ENCODE results near the gene ADGRD2. TPM values are rescaled to one million over a fixed set of nuclear protein-coding genes. Genes with fewer than 3 reads are reported as not detected.
A peak's percentile ranks its signal among the peaks of the same experiment; 100 is the strongest.

The ADGRD2 gene
- total and polyA plus RNA-seq, 2 of the 13 experiments (the other 11 are each of a cell fraction or from before 2014, with no cell fraction given): not detected

DNA sequence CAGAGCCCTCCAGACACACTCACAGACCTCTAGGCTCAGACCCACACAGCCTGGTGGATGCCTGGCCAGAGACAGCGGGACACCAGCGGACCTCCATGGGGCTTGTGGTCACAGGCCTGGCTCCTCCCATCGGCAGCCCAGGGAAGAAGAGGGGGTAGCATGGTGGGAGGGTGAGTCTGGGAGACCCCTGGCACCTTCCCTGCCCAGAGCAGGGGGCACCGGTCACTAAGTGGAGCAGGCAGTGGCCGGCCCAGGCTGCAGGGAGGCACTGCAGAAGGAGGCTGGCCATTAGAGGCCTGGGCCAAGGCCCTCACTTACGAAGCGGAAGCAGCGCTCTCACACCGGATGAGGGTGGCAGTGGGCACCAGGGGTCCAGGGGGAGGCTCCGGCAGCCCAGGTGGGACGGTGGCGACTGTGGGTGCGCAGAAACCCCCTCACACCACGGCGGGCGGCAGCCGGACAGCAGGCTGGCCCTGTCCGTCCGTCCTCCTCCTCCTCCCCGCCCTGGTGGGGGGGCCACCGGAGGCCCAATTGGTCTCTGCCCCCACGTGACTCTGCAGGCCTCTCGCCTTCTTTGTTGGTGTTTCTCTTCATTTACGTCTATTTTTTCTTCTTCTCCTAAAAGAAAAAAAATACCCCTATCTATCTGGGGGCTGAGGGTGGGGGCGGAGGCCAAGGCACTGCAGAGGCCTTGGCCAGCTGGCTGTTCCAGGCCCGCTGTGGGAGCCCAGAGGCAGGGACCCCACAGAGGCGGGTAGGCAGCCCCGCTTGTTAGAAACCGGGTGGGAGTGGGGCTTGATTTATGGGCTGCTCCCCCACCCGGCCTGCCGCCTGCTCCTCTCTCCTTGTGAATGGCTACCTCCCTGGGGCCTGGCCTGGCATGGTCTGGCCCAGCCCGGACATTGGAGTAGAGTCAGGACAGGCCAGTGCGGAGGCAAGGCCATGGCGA is 57.0 kb downstream of the ADGRD2 start, which contains the start of gene NR5A1 (continued):
- TF ChIP-seq, protein P1, sequence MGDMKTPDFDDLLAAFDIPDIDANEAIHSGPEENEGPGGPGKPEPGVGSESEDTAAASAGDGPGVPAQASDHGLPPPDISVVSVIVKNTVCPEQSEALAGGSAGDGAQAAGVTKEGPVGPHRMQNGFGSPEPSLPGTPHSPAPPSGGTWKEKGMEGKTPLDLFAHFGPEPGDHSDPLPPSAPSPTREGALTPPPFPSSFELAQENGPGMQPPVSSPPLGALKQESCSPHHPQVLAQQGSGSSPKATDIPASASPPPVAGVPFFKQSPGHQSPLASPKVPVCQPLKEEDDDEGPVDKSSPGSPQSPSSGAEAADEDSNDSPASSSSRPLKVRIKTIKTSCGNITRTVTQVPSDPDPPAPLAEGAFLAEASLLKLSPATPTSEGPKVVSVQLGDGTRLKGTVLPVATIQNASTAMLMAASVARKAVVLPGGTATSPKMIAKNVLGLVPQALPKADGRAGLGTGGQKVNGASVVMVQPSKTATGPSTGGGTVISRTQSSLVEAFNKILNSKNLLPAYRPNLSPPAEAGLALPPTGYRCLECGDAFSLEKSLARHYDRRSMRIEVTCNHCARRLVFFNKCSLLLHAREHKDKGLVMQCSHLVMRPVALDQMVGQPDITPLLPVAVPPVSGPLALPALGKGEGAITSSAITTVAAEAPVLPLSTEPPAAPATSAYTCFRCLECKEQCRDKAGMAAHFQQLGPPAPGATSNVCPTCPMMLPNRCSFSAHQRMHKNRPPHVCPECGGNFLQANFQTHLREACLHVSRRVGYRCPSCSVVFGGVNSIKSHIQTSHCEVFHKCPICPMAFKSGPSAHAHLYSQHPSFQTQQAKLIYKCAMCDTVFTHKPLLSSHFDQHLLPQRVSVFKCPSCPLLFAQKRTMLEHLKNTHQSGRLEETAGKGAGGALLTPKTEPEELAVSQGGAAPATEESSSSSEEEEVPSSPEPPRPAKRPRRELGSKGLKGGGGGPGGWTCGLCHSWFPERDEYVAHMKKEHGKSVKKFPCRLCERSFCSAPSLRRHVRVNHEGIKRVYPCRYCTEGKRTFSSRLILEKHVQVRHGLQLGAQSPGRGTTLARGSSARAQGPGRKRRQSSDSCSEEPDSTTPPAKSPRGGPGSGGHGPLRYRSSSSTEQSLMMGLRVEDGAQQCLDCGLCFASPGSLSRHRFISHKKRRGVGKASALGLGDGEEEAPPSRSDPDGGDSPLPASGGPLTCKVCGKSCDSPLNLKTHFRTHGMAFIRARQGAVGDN (CRISPR knock-in tag; IDR thresholded peaks at IDR 0.05): peak; percentile 91
- TF ChIP-seq MAFF (IDR thresholded peaks at IDR 0.05; ENCODE audit: low read depth, low read length): no peak
- peak; percentile 13; the same call in 1 of the 2 replicates for TF ChIP-seq ZNF138 (CRISPR knock-in tag; IDR thresholded peaks at IDR 0.05; ENCODE audit: low read depth)
- no peak for TF ChIP-seq SMARCE1 (IDR thresholded peaks at IDR 0.05; ENCODE audit: borderline replicate concordance)
- TF ChIP-seq SALL1 (CRISPR knock-in tag; IDR thresholded peaks at IDR 0.05): peak; percentile 49; the same call in 1 of the 2 replicates
- no peak for TF ChIP-seq RBAK (CRISPR knock-in tag; IDR thresholded peaks at IDR 0.05)
- TF ChIP-seq GATA4 (IDR thresholded peaks at IDR 0.05; ENCODE audit: borderline replicate concordance, low read depth): no peak; the same call in 1 of the 2 replicates
- TF ChIP-seq, protein P2, sequence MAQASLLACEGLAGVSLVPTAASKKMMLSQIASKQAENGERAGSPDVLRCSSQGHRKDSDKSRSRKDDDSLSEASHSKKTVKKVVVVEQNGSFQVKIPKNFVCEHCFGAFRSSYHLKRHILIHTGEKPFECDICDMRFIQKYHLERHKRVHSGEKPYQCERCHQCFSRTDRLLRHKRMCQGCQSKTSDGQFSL (CRISPR knock-in tag; IDR thresholded peaks at IDR 0.05): peak; percentile 99
- TF ChIP-seq, protein P3, sequence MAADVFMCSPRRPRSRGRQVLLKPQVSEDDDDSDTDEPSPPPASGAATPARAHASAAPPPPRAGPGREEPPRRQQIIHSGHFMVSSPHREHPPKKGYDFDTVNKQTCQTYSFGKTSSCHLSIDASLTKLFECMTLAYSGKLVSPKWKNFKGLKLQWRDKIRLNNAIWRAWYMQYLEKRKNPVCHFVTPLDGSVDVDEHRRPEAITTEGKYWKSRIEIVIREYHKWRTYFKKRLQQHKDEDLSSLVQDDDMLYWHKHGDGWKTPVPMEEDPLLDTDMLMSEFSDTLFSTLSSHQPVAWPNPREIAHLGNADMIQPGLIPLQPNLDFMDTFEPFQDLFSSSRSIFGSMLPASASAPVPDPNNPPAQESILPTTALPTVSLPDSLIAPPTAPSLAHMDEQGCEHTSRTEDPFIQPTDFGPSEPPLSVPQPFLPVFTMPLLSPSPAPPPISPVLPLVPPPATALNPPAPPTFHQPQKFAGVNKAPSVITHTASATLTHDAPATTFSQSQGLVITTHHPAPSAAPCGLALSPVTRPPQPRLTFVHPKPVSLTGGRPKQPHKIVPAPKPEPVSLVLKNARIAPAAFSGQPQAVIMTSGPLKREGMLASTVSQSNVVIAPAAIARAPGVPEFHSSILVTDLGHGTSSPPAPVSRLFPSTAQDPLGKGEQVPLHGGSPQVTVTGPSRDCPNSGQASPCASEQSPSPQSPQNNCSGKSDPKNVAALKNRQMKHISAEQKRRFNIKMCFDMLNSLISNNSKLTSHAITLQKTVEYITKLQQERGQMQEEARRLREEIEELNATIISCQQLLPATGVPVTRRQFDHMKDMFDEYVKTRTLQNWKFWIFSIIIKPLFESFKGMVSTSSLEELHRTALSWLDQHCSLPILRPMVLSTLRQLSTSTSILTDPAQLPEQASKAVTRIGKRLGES (CRISPR knock-in tag; IDR thresholded peaks at IDR 0.05; ENCODE audit: borderline replicate concordance): no peak
- TF ChIP-seq YEATS2 (CRISPR knock-in tag; IDR thresholded peaks at IDR 0.05; ENCODE audit: borderline replicate concordance): 0 out of 2 replicates have a peak, but pooled peaks have one; percentile 30
- 0 out of 2 replicates have a peak, but pooled peaks have one; percentile 31 for TF ChIP-seq ZNF431 (CRISPR knock-in tag; IDR thresholded peaks at IDR 0.05; ENCODE audit: borderline replicate concordance, low read depth)
- TF ChIP-seq, protein P4, sequence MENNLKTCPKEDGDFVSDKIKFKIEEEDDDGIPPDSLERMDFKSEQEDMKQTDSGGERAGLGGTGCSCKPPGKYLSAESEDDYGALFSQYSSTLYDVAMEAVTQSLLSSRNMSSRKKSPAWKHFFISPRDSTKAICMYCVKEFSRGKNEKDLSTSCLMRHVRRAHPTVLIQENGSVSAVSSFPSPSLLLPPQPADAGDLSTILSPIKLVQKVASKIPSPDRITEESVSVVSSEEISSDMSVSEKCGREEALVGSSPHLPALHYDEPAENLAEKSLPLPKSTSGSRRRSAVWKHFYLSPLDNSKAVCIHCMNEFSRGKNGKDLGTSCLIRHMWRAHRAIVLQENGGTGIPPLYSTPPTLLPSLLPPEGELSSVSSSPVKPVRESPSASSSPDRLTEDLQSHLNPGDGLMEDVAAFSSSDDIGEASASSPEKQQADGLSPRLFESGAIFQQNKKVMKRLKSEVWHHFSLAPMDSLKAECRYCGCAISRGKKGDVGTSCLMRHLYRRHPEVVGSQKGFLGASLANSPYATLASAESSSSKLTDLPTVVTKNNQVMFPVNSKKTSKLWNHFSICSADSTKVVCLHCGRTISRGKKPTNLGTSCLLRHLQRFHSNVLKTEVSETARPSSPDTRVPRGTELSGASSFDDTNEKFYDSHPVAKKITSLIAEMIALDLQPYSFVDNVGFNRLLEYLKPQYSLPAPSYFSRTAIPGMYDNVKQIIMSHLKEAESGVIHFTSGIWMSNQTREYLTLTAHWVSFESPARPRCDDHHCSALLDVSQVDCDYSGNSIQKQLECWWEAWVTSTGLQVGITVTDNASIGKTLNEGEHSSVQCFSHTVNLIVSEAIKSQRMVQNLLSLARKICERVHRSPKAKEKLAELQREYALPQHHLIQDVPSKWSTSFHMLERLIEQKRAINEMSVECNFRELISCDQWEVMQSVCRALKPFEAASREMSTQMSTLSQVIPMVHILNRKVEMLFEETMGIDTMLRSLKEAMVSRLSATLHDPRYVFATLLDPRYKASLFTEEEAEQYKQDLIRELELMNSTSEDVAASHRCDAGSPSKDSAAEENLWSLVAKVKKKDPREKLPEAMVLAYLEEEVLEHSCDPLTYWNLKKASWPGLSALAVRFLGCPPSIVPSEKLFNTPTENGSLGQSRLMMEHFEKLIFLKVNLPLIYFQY (CRISPR knock-in tag; IDR thresholded peaks at IDR 0.05; ENCODE audit: borderline replicate concordance): no peak; the same call in 1 of the 2 replicates
- no peak for TF ChIP-seq U2AF2 (IDR thresholded peaks at IDR 0.05; ENCODE audit: low read depth, low read length)
- TF ChIP-seq ZNF430 (CRISPR knock-in tag; IDR thresholded peaks at IDR 0.05): peak; percentile 69
- TF ChIP-seq EHMT2 (IDR thresholded peaks at IDR 0.05; ENCODE audit: borderline replicate concordance, low read depth, low read length): no peak
- TF ChIP-seq XBP1 (CRISPR knock-in tag; IDR thresholded peaks at IDR 0.05): no peak
- TF ChIP-seq REL (CRISPR knock-in tag; conservative IDR thresholded peaks at IDR 0.05): peak; percentile 81; the same call in 1 of the 2 replicates

Measured in HepG2 (cell line).